Ovary (tissue), 9 donors: ENCODE data around the gene USH2A. TPM values are rescaled to one million over a fixed set of nuclear protein-coding genes. Genes with fewer than 3 reads are reported as not detected.

Experiments
- DNase-seq, 5 donors: peaks; one replicate each; pipeline ENCODE4 v3.0.0-alpha.2; 2019 to 2020
- H3K27ac ChIP-seq, 2 donors: fragments of 200-600 bp; one replicate each; pipeline versions ENCODE4 v1.5.1 to v1.8.0; 2019 to 2022
- H3K27me3 ChIP-seq: fragments of 200-600 bp; one replicate; pipeline ENCODE4 v1.8.0; 2022
- H3K36me3 ChIP-seq: fragments of 200-600 bp; sonication (generic); one replicate; pipeline ENCODE4 v1.5.1; 2019
- H3K4me1 ChIP-seq: one replicate; pipeline ENCODE4 v1.8.1; 2013; ENCODE audit warnings: mild to moderate bottlenecking, moderate library complexity; ENCODE audit not compliant: insufficient read depth
- H3K4me3 ChIP-seq: fragments of 200-600 bp; sonication (generic); one replicate; pipeline ENCODE4 v1.5.1; 2017
- H3K9me3 ChIP-seq, 2 donors: fragments of 200-600 bp in 1 of 2; sonication (generic) in 1 of 2; one replicate each; pipeline versions ENCODE4 v1.5.1 to v1.8.1; 2013 to 2019; ENCODE audit warnings: mild to moderate bottlenecking in 1 of 2, moderate library complexity in 1 of 2
- EP300 ChIP-seq: sonication (generic); formaldehyde crosslinking; IDR thresholded peaks from one replicate; pipeline ENCODE4 v1.6.1; 2017; ENCODE audit warnings: antibody characterized with exemption
- POLR2A ChIP-seq: fragments of 450-650 bp; IDR thresholded peaks from one replicate; pipeline ENCODE4 v1.6.1; 2017; ENCODE audit warnings: antibody characterized with exemption, mild to moderate bottlenecking, moderate library complexity
- WGBS, 3 donors: extraction: QIAGEN DNeasy Blood & Tissue Kit in 1 of 3; methylation state at CpG; one replicate each; pipeline versions ENCODE4 v1.1.5 to v1.1.7; 2013 to 2017; 5-methylcytosine and 5-hydroxymethylcytosine counted together
- intact Hi-C, 4 donors: fragments of 100-400 bp; cut with DNase I; formaldehyde crosslinking; loops; one replicate each; pipeline versions ENCODE4 v1.11.0 to v1.15.1; 2022 to 2023
- polyA plus RNA-seq, 2 donors: library from polyadenylated mRNA; stranded (reverse); fragments of 200-250 nt in 1 of 2; fragments of 350-450 nt in 1 of 2; fragmentation: Illumina TruSeq in 1 of 2; extraction: RNeasy Lipid Tissue Mini Kit (QIAGEN cat#74804) in 1 of 2; gene quantifications; one replicate each; pipeline ENCODE4 v1.2.3, GENCODE V29; 2013 to 2014
- total RNA-seq, 7 donors: library from RNA; depleted of rRNA in 2 of 7; stranded (reverse); fragments of >200 nt in 2 of 7; fragmentation: NEBNext Ultra II Directional in 3 of 7; extraction: Animal tissue kit (Norgen Biotek cat#: 25700) in 3 of 7; gene quantifications; one replicate each; pipeline versions ENCODE4 v1.1.0 to v1.2.4, GENCODE V29; 2016 to 2023
- TF ChIP-seq, protein P1 (sequence below), 3 donors: fragments of 450-650 bp in 2 of 3; fragments of 200-600 bp in 1 of 3; IDR thresholded peaks; one replicate each; pipeline versions ENCODE4 v1.5.1 to v1.8.0; 2016 to 2022; ENCODE audit warnings: antibody characterized with exemption in 3 of 3, mild to moderate bottlenecking in 1 of 3
- donor health status: DM: no; HTN: no; CAD: no; lungs with moderate emphysema.
- donor health status: DM: no; HTN: no; CAD: no.
- donor health status: Bipolar disorder and iron deficiency.
- donor health status: DM: yes; HTN: yes; CAD: no.
- donor health status: DM: no; HTN: no; CAD: no.
- donor health status: DM: yes; HTN: yes; CAD: no.

Gene USH2A
- total and polyA plus RNA-seq, 9 donors: 0.01 to 0.11 TPM; not detected in 7

GRCh38 chr1:216173376-216173995 is 249.8 kb downstream of the USH2A start:
- H3K4me3 ChIP-seq: no peak overlapping the region
- no peak for DNase-seq
- no peaks in the 10 kb centered on the region for H3K36me3 ChIP-seq
- no peaks in the 10 kb centered on the region for H3K27me3 ChIP-seq
- intact Hi-C loops: no loop called here
- 4 to 16% (median 9%) methylated on average over 4 of the region's 4 CpGs for WGBS, 3 donors
- H3K9me3 ChIP-seq: no peaks in the 10 kb centered on the region
- H3K4me1 ChIP-seq: no peaks in the 10 kb centered on the region
- TF ChIP-seq POLR2A (no peak), EP300 (no peak)
- TF ChIP-seq, protein P1, sequence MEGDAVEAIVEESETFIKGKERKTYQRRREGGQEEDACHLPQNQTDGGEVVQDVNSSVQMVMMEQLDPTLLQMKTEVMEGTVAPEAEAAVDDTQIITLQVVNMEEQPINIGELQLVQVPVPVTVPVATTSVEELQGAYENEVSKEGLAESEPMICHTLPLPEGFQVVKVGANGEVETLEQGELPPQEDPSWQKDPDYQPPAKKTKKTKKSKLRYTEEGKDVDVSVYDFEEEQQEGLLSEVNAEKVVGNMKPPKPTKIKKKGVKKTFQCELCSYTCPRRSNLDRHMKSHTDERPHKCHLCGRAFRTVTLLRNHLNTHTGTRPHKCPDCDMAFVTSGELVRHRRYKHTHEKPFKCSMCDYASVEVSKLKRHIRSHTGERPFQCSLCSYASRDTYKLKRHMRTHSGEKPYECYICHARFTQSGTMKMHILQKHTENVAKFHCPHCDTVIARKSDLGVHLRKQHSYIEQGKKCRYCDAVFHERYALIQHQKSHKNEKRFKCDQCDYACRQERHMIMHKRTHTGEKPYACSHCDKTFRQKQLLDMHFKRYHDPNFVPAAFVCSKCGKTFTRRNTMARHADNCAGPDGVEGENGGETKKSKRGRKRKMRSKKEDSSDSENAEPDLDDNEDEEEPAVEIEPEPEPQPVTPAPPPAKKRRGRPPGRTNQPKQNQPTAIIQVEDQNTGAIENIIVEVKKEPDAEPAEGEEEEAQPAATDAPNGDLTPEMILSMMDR (IDR thresholded peaks at IDR 0.05): no peak
- no peak overlapping the region for H3K27ac ChIP-seq

GRCh38 chr1:216169351-216169750 is 253.9 kb downstream of the USH2A start:
- Histone ChIP-seq H3K9me3 (no peaks in the 10 kb centered on the region), H3K36me3 (no peaks in the 10 kb centered on the region), H3K4me3 (no peak overlapping the region), H3K27ac (no peak overlapping the region), H3K27me3 (no peaks in the 10 kb centered on the region), H3K4me1 (no peaks in the 10 kb centered on the region)
- TF ChIP-seq, protein P1 (IDR thresholded peaks at IDR 0.05): no peak
- TF ChIP-seq POLR2A (no peak), EP300 (no peak)
- intact Hi-C loops: no loop called here
- WGBS, 3 donors: 79 to 89% (median 85%) methylated on average over 1 of the region's 1 CpG
- DNase-seq: no peak

DNA sequence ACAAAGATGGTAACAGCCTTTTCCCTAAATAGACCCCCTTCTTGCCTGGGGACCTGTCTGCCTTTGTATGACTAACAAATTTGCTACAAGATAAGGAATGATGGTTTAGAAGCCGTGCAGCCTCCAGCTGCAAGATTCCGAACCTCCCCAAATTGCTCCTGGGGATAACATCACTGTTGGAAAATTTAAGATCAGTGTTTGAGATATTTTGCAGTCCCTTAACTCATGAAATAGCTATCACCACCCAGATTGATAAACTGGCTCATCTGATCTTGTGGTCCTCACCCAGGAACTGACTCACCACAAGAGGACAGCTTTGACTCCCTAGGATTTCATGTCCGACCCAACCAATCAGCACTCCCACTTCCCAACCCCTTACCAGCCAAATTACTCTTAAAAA is 254.7 kb downstream of the USH2A start:
- TF ChIP-seq EP300 (no peak), POLR2A (no peak)
- TF ChIP-seq, protein P1 (IDR thresholded peaks at IDR 0.05): no peak
- Histone ChIP-seq H3K36me3 (no peaks in the 10 kb centered on the region), H3K27ac (no peak overlapping the region), H3K27me3 (no peaks in the 10 kb centered on the region), H3K9me3 (no peaks in the 10 kb centered on the region), H3K4me3 (no peak overlapping the region), H3K4me1 (no peaks in the 10 kb centered on the region)
- WGBS, 3 donors: 68 to 85% (median 74%) methylated on average over 3 of the region's 3 CpGs
- DNase-seq: no peak
- intact Hi-C loops: no loop called here

DNA sequence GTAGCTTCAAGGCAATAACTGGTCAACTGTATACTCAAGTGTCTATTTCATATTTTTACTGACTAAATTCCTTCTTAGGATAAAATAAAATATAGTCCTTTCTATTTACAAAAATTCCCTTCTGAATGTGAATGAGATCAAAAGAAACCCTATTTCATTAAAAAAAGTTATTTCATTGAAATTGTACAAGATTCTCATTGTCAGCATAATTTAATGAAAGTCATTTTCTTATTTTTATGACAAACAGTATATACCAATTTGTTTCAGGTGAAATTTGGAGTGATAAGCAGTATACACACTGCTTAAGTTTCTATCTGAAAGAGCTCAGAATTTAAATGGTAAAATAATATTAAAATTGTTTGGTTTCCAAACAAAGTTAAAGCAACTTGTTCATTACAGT is 269.2 kb downstream of the USH2A start:
- Histone ChIP-seq H3K4me1 (no peaks in the 10 kb centered on the region), H3K4me3 (no peak overlapping the region), H3K27ac (no peak overlapping the region), H3K36me3 (no peaks in the 10 kb centered on the region), H3K9me3 (no peaks in the 10 kb centered on the region), H3K27me3 (no peaks in the 10 kb centered on the region)
- DNase-seq: no peak
- TF ChIP-seq POLR2A (no peak), EP300 (no peak)
- TF ChIP-seq, protein P1 (IDR thresholded peaks at IDR 0.05): no peak
- intact Hi-C loops: no loop called here
